Measurements from ENCODE around the gene FTCD. TPM values are rescaled to one million over a fixed set of nuclear protein-coding genes. Genes with fewer than 3 reads are reported as not detected.

The FTCD gene
- total RNA-seq, 2 donors from 2014 or later: 0.27 TPM; not detected in 1

DNA sequence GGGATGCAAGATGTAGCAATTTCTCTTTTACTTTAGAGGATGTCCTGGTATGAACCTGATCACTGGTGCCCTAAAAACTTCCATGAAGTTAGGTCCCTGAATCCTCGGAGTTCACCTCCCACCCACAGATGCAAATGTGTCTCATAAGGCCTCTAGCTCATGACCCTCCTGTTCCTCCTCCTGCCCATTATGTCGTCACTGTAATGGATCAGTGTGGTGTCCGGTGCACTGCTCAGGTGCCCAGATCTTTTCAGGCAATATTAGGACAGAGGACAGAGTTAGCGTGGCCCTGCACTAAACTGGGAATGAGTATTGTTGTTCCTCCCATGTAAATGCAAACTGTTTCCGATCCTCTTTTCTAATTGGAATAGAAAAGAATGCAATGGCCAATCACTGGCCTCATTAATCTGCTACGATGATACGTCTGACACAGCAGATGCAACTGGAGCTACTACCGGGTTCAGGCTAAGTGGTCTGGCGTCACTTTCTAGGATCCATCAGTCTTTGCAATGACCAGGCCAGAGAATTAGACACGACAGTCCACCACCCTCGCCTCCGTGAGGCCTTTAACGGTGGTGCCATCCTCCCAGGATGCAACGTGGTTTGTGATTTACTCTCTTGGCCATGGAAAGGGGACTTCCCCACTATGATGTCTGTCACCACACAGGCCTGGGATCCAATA is 60.8 kb downstream of the FTCD start:
- no peak overlapping the region for H3K4me3 ChIP-seq
- no peaks in the 10 kb centered on the region for H3K36me3 ChIP-seq
- DNase-seq (ENCODE audit: low spot score): no peak
- no peak for ATAC-seq (ENCODE audit: insufficient number of reproducible peaks, low FRiP score, low read depth)
- TF ChIP-seq, protein P1, sequence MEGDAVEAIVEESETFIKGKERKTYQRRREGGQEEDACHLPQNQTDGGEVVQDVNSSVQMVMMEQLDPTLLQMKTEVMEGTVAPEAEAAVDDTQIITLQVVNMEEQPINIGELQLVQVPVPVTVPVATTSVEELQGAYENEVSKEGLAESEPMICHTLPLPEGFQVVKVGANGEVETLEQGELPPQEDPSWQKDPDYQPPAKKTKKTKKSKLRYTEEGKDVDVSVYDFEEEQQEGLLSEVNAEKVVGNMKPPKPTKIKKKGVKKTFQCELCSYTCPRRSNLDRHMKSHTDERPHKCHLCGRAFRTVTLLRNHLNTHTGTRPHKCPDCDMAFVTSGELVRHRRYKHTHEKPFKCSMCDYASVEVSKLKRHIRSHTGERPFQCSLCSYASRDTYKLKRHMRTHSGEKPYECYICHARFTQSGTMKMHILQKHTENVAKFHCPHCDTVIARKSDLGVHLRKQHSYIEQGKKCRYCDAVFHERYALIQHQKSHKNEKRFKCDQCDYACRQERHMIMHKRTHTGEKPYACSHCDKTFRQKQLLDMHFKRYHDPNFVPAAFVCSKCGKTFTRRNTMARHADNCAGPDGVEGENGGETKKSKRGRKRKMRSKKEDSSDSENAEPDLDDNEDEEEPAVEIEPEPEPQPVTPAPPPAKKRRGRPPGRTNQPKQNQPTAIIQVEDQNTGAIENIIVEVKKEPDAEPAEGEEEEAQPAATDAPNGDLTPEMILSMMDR (IDR thresholded peaks at IDR 0.05): no peak
- H3K27ac ChIP-seq: peak overlapping the region; percentile 91 to 93
- H3K4me1 ChIP-seq (ENCODE audit: control insufficient read depth in 1 of 2, low read depth in 2 of 2): peaks cover 14 to 43% of the 10 kb centered on the region in 2 donors
- H3K9me3 ChIP-seq: no peaks in the 10 kb centered on the region
- H3K27me3 ChIP-seq (replicated peaks; ENCODE audit: insufficient read depth): no peaks in the 10 kb centered on the region

DNA sequence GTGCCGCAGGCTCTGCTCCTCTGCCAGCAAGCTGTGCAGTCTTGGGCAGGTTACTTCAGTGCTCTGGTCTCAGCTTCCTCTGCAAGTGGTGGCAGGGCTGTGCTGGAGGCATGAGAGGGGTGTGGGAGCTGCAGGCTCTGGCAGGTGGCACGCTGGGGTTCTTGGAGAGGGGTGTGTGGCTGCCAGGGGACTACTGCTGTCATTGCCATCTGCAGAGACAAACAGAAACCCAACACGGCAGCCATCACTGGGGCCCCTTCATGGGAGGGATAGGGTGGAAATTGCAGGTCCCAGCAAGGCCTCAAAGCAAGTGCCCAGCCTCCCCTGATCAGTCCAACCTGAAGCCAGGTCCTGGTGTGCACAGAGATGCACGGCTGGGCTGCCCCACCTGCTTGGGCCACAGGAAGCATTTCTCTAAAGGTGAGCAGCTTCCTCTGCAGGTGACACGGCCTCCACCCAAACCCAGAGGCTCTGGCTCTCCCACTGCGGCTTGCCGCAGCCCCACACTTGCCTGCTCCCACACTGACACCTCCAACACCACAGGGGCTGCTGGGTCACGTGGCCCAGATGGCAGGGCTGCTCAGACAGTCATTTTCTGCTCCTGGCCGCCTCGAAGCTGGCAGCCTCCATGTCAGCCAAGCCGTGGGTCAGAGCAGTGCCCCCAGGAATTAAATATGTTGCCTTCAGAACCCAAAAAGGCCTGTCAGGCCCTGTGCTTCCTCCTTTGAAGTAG is 61.5 kb downstream of the FTCD start:
- Histone ChIP-seq H3K27me3 (replicated peaks; ENCODE audit: insufficient read depth) (no peaks in the 10 kb centered on the region), H3K27ac (peak overlapping the region; percentile 91 to 93), H3K36me3 (no peaks in the 10 kb centered on the region), H3K4me3 (no peak overlapping the region), H3K9me3 (no peaks in the 10 kb centered on the region), H3K4me1 (ENCODE audit: control insufficient read depth in 1 of 2, low read depth in 2 of 2) (peaks cover 14 to 43% of the 10 kb centered on the region in 2 donors)
- TF ChIP-seq, protein P1 (IDR thresholded peaks at IDR 0.05): no peak
- ATAC-seq (ENCODE audit: insufficient number of reproducible peaks, low FRiP score, low read depth) (no peak), DNase-seq (ENCODE audit: low spot score) (no peak)

DNA sequence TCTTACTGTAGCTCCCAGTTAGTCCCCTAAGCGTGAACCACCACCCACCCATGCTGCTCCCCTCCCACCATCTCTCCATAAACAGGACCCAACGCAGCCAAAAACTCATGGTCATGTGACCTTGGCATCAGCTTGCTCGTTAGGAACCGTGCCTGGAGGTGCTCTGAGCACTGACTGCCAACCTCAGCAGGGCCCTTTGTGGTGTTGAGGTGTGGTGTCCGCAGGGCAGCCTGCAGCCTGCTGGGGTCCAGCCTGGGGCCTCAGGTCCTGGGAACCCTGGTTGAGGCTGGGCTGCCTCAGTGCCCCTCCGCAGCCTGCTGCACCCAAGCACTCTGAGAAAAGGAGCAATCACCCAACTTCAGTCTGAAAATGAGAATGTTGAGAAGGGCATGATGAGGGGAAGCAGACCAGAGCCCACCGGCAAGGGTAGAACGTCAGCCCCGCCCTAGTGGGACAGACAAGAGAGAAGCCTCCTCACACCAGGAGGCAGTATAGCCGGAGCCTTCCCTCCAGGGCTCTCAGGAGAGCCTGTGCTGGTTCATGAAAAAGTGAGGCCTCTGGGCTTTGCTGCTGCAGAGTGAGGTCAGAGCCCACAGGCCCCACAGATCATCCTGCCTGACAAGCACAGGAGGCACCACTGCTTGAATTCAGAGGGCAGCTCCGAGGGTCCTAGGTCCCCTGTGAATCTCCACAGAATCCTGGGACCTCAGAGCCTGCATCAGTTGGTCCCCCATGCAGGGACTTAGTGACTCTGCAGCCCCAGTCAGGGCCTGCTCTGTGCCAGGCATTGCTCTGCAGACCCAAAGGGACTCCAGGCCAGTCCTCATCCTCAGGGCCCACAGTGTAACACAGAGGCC is 62.3 kb downstream of the FTCD start:
- ATAC-seq (ENCODE audit: insufficient number of reproducible peaks, low FRiP score, low read depth) (peak; percentile 19), DNase-seq (ENCODE audit: low spot score) (no peak)
- TF ChIP-seq, protein P1 (IDR thresholded peaks at IDR 0.05): no peak
- H3K4me1 ChIP-seq (ENCODE audit: control insufficient read depth in 1 of 2, low read depth in 2 of 2): peaks cover 14 to 43% of the 10 kb centered on the region in 2 donors
- peak overlapping the region; percentile 91 to 93 for H3K27ac ChIP-seq
- H3K4me3 ChIP-seq: peak overlapping the region; percentile 32
- H3K27me3 ChIP-seq (replicated peaks; ENCODE audit: insufficient read depth): no peaks in the 10 kb centered on the region
- no peaks in the 10 kb centered on the region for H3K36me3 ChIP-seq
- H3K9me3 ChIP-seq: no peaks in the 10 kb centered on the region

DNA sequence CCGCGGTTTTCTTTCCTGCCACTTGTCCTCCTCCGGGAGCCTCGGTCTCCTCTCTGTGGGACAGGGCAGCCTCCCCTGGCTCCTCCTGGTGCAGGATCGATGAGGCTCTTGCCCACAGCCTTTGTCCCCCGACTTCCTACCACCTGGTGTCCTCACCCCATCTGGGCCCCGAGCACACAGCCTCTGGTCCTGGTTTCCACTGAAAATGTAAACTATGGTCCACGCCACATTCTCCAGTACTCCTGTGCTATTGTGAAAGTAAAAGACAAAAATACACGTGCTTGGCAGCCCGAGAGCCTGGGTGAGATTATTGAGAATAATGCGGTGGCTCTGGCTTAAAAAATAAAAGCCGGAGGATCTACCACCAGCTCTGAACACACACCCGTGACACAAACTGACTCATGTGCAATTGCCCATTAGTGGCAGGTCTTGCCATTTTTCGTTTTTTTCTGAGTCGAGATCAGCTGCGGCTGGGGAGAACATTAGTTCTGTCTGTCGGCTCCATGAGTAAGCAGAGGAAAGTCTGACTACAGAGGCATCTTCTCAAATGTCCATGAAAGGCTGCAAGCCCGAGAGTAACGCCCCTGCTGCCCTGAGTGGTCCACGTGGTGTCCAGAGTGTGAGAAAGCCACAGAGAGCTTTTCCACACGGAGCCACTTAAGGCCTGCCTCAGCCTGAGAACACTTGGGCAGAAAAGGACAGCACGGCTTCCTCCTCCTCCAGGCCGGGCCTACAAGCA is 63.2 kb downstream of the FTCD start:
- peak; percentile 79 for DNase-seq (ENCODE audit: low spot score)
- H3K36me3 ChIP-seq: no peaks in the 10 kb centered on the region
- H3K9me3 ChIP-seq: no peaks in the 10 kb centered on the region
- peak overlapping the region; percentile 91 to 93 for H3K27ac ChIP-seq
- H3K4me1 ChIP-seq (ENCODE audit: control insufficient read depth in 1 of 2, low read depth in 2 of 2): peaks cover 13 to 40% of the 10 kb centered on the region in 2 donors
- H3K4me3 ChIP-seq: peak overlapping the region; percentile 55
- H3K27me3 ChIP-seq (replicated peaks; ENCODE audit: insufficient read depth): no peaks in the 10 kb centered on the region
- TF ChIP-seq, protein P1 (IDR thresholded peaks at IDR 0.05): no peak
- ATAC-seq (ENCODE audit: insufficient number of reproducible peaks, low FRiP score, low read depth): peak; percentile 84

Data from thoracic aorta (tissue), 2 donors.